NCI-H510A treated with DMSO at 0.1 percent for 48 hours (cell line): ENCODE results near the gene SMIM10L2A.
"Not testable (repeated sequence)": the region's sequence is repeated elsewhere in the genome, so short reads cannot be mapped to it uniquely, and the experiment has no call there.

Experiments used
- DNase-seq: peaks from one replicate; lab custom pipeline; 2025; lab: John Stamatoyannopoulos, UW

The SMIM10L2A gene

GRCh38 chrX:135421932-135422809 lies at the start of gene SMIM10L2A:
TSS of gene SMIM10L2A (plus strand) at chrX:135421944. CDS start at chrX:135422132, 188 bp downstream.
- DNase-seq: peak; percentile 31

- no peak for DNase-seq
These were observed 48.4 kb upstream of the SMIM10L2A start for GRCh38 chrX:135373357-135373756.

DNA sequence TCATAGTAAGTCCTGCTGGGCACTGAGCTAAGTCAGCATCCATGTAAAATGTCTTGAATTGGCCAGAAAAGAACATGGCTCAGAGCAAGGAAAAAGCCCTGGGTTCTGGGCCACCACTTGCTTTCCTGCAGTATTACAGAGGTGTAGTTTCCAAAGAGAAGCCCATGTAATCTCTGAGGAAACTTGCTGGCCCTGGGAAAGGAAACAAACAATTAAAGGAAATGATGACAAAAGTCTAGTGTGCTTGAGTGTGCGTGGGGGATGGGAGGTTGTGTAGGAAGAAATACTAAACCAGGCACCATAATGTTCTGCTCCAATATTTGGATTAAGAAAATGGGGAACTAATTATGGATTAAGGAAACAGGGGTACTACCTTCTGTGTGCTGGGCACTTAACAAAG lies 39.5 kb upstream of the SMIM10L2A start:
- no peak for DNase-seq

GRCh38 chrX:135383249-135383648 lies 38.5 kb upstream of the SMIM10L2A start:
- no peak for DNase-seq

DNA sequence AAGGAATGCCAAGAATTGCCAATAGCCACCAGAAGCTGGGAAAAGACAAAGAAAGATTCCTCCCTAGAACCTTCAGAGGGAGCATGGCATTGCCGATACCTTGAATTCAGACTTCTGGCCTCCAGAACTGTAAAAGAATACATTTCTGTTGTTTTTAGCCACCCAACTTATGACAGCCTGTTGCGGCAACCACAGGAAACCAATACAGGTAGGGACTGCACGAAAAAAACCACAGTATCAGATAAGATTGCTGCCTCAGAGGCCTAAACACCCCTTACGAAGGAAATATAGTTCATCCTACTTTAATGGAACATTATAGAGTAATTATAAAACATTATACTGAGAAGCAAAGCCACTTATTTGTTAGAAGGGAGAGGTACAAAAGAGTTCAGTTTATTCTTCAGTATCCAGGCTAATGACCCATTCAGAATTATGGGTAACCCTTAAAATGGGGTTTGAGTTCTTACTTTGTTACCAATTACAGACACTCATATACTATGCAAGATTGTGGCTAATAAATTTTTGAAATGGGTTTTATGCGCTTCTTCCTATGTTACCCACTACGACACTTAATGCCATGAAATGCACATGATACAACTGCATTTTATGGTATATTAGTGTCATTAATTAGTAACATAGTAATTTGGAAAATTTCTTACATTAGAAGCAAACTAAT lies 37.4 kb upstream of the SMIM10L2A start:
- no peak for DNase-seq

GRCh38 chrX:135388841-135389240 lies 32.9 kb upstream of the SMIM10L2A start:
- DNase-seq: no peak

GRCh38 chrX:135389243-135389642 lies 32.5 kb upstream of the SMIM10L2A start:
- DNase-seq: no peak

GRCh38 chrX:135389717-135390116 lies 32.0 kb upstream of the SMIM10L2A start:
- no peak for DNase-seq

DNA sequence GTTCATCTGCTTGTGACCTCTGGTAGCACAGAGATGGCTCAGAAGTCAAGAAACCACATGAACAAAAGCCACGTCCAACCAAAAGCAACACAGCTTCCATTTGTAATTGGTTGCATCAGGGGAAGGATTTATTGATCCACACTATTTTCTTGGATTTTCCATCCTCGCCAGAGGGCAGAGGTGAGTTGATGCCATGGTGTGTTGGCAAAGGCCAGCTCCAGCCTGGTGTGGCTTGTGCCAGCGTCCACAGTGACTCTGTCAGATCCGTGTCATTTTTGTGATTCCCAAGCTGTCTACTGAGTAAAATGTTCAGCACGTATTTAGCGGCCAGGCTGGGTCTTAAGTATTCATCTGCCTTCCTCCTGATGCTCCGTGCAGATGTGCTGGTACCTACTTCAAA lies 30.0 kb upstream of the SMIM10L2A start:
- no peak for DNase-seq

- DNase-seq: no peak
These were observed 28.7 kb upstream of the SMIM10L2A start for GRCh38 chrX:135393051-135393450.

GRCh38 chrX:135395064-135395463 lies 26.7 kb upstream of the SMIM10L2A start:
- DNase-seq: no peak

- no peak for DNase-seq
These were observed 25.6 kb upstream of the SMIM10L2A start for GRCh38 chrX:135396109-135396508.

DNA sequence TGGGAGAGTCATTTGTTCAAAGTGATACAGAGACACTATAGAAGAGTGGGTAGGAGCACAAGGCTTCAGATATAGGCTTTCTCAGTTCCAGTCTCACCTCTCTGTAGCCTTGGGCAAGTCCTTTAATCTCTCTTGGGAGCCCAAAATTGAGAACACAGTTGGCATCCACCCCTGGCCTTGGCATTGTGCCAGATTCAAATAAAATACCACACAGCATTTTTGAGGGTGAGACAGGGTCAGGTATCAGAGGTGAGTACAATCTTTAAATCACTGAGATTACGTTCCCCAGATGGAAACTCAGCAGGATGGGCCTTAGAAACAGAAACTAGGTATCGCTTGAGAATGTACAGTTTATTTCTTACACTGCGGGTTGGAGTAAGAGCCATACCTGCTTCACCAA lies 25.2 kb upstream of the SMIM10L2A start:
- no peak for DNase-seq

- no peak for DNase-seq
These were observed 24.1 kb upstream of the SMIM10L2A start for GRCh38 chrX:135397652-135398051.

- DNase-seq: no peak
These were observed 18.4 kb upstream of the SMIM10L2A start for GRCh38 chrX:135403374-135403773.

DNA sequence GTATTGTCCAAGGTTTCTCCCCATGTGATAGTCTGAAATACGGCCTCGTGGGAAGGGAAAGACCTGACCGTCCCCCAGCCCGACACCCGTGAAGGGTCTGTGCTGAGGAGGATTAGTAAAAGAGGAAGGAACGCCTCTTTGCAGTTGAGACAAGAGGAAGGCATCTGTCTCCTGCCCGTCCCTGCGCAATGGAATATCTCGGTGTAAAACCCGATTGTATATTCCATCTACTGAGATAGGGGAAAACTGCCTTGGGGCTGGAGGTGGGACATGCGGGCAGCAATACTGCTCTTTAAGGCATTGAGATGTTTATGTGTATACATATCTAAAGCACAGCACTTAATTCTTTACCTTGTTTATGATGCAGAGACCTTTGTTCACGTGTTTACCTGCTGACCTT lies 15.3 kb upstream of the SMIM10L2A start:
- DNase-seq: not testable (repeated sequence)

DNA sequence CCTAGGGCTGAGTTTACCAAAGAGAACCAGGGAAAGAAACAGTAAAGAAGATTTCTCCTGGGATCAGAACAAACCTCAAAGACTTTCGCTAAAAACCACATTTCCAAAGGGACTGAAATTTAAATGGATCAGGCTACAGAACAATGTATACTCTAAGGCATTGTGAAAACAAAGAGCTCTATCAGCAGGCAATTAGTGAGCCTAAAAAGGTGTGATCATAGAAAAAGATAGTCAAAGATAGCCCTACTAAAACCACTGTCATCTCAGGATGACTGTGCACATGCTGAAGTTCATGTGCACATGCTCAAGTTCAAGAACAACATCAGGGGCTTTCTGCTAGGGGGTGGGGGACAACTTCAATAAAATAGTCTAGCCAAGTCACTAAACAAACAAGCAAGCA lies 12.9 kb upstream of the SMIM10L2A start:
- DNase-seq: no peak

DNA sequence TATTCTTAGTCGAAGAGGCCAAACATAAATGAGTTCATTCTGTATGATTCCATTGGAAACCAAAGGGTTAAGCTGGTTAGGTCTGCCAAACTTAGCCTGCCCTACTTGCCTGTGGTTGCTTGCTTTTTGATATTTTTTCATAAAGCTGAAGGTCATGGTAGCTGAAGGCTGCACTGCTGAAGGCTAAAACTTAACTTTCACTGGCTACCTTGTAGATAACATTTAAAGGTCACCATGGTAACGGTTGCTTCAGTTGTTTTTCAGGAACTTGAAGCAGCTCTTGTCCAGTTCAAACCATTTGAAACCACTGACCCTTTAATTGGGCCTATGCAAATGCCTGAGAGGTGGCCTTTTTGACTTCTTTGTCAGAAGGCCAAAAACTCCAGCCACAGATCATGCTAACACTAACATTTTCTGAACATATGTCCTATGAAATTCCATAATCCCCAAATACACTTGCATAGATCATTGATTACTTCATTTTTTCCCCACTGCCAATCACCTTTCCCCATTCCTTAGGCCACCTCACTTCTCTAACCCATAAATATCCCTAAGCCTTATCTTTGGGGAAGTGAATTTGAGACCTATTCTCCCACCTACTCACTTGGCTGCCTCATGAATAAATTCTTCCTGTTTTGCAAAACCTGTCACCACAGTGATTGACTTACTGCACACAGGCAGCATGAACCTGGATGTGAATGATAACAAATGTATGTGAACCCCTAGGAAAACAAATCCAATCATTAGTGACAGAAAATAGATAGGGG lies 10.7 kb upstream of the SMIM10L2A start:
- no peak for DNase-seq

- no peak for DNase-seq
These were observed 9.9 kb upstream of the SMIM10L2A start for GRCh38 chrX:135411893-135412292.

DNA sequence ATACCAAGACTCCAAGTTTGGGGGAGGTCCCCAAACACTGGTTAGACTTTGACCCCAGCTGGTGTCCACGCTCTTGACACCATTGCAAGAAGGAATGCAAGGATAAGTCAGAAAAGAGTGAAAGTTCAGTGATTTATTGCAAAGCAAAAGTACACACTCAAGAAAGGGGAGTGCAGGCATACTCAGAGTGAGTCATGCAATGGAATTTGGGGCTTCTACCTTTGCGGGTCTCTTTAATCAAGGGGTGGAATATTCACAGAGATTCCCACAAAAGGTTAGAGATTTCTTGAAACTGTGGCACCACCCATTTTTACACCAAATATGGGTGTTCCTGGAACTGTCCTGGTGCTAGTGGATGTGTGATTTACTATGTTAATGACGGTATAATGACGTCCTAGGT lies 5.2 kb upstream of the SMIM10L2A start:
- no peak for DNase-seq

DNA sequence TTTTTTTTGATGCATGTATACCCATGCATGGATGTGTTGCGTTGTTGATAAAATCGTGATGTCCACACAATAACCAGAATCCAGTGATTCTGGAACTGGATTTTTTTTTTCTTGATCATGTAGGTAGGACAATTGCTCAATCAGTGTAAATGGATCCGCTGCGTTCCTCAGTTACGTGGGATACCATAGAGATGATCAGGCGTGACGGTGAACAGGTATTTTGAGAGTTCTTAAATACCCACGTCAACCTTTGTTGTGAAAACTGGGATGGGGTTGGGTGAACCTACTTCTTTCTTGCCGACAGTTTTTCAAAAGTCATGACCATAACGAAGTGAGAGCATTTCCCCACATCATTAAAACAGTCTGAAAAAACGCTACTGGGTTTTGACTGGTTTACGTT lies 913 bp upstream of the SMIM10L2A start:
- no peak for DNase-seq

GRCh38 chrX:135421537-135421931 lies 210 bp upstream of the SMIM10L2A start:
- peak; percentile 31 for DNase-seq

DNA sequence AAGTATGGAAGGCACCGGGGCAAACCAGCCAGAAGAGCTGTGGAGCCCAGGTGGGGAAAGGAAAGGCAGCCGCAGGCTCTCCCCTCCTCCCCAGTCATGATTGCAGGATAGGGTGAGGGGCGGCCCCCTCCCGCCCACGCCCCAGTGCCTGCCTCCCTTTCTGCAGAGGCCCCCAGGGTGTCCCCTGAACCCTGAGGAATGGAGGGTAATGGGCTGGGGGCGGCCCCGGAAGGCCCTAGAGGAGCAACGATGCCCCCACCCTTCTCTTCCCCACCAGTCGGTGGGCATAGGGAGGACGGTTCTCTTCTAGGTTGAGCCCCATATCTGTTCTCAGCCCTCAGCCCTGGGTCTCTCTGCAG lies 1.0 kb downstream of the SMIM10L2A start:
- not testable (repeated sequence) for DNase-seq
